SH-SY5Y (cell line): ENCODE data around the gene STXBP3.

Experiments used
- GATA2 ChIP-seq: IDR thresholded peaks from 2 replicates; pipeline ENCODE4 v1.6.1; 2011; ENCODE audit warnings: mild to moderate bottlenecking, low read depth, low read length
- GATA3 ChIP-seq: IDR thresholded peaks from 2 replicates; pipeline ENCODE4 v1.6.1; 2011; ENCODE audit warnings: low read depth, mild to moderate bottlenecking, low read length, moderate library complexity

DNA sequence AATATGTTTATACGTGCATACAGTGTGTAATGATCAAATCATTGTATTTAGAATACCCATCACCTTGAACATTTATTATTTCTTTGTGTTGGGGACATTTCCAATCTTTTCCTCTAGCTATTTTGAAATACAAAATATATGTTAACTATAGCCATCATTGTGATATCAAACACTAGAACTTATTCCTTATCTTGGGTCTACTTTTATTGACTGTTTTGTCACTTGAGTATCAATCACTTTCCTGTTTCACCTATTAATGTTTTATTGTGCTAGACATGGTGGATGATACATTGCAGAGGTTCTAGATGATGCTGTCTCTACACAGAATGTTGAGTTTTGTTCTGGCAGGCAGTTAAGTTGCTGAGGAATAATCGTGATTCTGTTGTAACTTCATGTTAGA is 45.9 kb downstream of the STXBP3 start:
- TF ChIP-seq GATA2 (no peak), GATA3 (no peak)
